GM19193 (cell line): ENCODE results near the gene PDE8A.

Experiments
- POLR2A ChIP-seq: IDR thresholded peaks from 4 replicates; pipeline ENCODE4 v1.6.1; 2011; ENCODE audit not compliant: insufficient read depth, insufficient read length; ENCODE audit errors: extremely low read depth

Gene PDE8A

DNA sequence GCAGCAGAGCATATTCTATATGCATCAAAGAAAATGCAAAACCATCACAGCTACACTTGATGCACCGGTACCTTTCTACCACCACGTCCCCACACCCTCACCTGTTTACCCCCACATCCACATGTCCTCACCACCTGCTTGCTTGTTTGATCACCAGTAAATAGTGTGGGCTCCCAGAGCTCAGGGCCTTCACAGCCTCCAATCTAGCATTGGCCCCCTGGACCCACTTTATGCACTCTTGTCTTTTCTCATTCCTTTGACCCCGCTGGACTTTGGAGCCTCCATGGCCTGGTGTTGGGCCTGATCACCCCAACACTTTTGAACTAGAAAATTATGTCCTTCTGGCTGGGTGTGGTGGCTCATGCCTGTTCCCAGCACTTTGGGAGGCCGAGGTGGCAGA is 190.1 kb downstream of the PDE8A start:
- TF ChIP-seq POLR2A, result no peak

DNA sequence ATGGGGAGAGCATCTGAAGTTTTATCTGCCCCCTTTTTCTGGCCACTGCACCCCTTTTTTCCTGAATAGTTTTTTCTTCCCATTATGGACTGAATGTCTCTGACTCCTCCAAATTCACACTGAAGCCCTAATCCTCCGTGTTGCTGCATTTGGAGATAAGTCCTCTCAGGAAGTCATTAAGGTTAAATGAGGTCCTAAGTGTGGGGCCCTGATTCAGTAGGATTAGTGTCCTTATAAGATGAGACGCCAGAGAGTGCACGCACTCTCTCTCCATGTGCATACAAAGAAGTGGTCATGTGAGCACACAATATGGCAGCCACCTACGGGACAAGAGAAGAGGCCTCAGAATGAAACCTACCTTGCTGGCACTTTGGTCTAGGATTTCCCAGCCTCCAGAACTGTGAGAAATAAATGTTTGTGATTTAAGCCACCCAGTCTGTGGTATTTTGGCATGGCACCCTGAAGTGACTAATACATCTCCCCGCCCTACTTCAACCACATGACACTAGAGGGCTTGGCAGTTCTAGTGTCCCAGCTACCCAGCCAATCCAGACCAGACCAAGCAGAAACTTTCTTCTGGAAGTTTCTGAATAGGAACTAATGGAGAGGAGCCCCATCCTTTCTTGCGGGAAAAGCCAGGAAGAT is 191.3 kb downstream of the PDE8A start:
- TF ChIP-seq POLR2A, result no peak

DNA sequence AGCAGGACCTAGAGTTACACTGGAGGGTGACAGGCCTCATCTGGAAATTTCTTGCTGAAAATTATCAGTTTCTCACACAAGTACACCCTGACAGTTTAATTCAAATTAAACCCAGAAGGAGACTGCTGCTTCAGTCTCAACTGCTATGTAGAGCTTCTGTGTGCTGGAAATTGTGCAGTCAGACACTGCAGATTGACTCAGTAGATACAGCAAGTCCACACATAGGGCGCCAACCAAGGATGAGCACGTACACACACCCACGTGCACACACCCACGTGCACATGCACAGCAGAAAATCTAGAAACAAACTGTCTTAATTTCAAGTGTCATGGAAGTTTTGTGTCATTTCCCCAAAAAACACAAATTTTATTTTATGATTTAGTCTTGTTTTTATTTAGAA is 192.9 kb downstream of the PDE8A start:
- no peak for TF ChIP-seq POLR2A

DNA sequence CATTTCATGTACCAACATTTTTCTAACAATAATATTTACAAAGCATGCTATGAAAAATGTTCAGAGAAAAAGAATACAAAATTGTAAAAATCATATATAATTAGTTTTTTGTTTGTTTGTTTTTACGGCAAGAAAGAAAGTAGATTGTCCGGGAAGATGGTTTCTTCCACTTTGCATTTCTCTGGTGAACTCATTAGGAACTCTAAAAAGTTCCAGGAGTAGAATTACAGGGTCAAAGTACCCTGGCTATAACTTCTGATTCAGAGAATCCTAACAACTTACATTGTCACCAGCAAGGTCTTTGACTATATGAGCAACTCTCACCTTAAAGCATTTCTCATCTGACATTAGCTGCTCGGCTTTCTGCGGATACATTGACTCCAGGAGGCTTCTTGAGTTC is 196.7 kb downstream of the PDE8A start:
- TF ChIP-seq POLR2A, result no peak

DNA sequence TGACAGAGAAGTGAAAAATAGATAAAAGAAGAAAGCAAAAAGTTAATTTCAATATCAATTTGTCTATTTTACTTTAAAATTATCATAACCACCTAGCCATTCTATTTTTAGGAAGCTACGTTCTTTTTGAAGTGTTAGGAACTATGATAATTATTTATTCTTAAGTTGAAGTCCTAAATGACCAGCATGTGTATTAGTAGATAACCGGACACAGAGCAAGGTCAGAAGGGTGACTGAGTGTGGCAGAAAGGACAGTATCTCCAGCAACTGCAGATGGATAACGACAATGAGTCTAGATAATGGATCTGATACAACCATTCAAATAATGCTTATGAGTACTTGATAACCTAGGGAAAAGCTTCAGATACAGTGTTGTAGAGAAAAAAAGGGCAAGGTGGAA is 198.0 kb downstream of the PDE8A start:
- TF ChIP-seq POLR2A, result no peak
